ENCODE results near the gene SMAD6.

Gene SMAD6

GRCh38 chr15:66758844-66759243, 56.8 kb downstream of the SMAD6 start:
- DNase-seq (ENCODE audit: low read depth) = no peak
- no peak overlapping the region for H3K4me3 ChIP-seq (ENCODE audit: low read depth, low read length)
- no peak for TF ChIP-seq CTCF (IDR thresholded peaks at IDR 0.05; ENCODE audit: insufficient read depth, low read depth, low read length, missing control alignments)

- no peak for TF ChIP-seq CTCF (IDR thresholded peaks at IDR 0.05; ENCODE audit: insufficient read depth, low read depth, low read length, missing control alignments)
- no peak overlapping the region for H3K4me3 ChIP-seq (ENCODE audit: low read depth, low read length)
- no peak for DNase-seq (ENCODE audit: low read depth)
These were observed 58.3 kb downstream of the SMAD6 start for GRCh38 chr15:66760097-66760967.

GRCh38 chr15:66760968-66761725, 59.1 kb downstream of the SMAD6 start:
- peak; percentile 21 for DNase-seq (ENCODE audit: low read depth)
- no peak overlapping the region for H3K4me3 ChIP-seq (ENCODE audit: low read depth, low read length)
- no peak for TF ChIP-seq CTCF (IDR thresholded peaks at IDR 0.05; ENCODE audit: insufficient read depth, low read depth, low read length, missing control alignments)

GRCh38 chr15:66761726-66762595, 59.9 kb downstream of the SMAD6 start:
- H3K4me3 ChIP-seq (ENCODE audit: low read depth, low read length) = no peak overlapping the region
- no peak for TF ChIP-seq CTCF (IDR thresholded peaks at IDR 0.05; ENCODE audit: insufficient read depth, low read depth, low read length, missing control alignments)
- no peak for DNase-seq (ENCODE audit: low read depth)

GRCh38 chr15:66763186-66764071, 61.4 kb downstream of the SMAD6 start:
- DNase-seq (ENCODE audit: low read depth) = no peak
- TF ChIP-seq CTCF (IDR thresholded peaks at IDR 0.05; ENCODE audit: insufficient read depth, low read depth, low read length, missing control alignments) = no peak
- no peak overlapping the region for H3K4me3 ChIP-seq (ENCODE audit: low read depth, low read length)

Measured in GM12865 (cell line).